OCI-LY3 (cell line): ENCODE measurements around the gene RUSC2.
"Not testable (repeated sequence)": the region's sequence is repeated elsewhere in the genome, so short reads cannot be mapped to it uniquely, and the experiment has no call there.

Experiments
- EZH2phosphoT487 ChIP-seq: fragments of 200-600 bp; shearing (Covaris generic); IDR thresholded peaks from 2 replicates; pipeline ENCODE4 v1.6.1; 2018; ENCODE audit warnings: antibody characterized with exemption, mixed run types, low read depth
- TF ChIP-seq, protein P1 (sequence below): fragments of 200-600, 300-600 bp; sonication (generic); IDR thresholded peaks from 2 replicates; pipeline ENCODE4 v1.5.1; 2014; ENCODE audit warnings: antibody characterized with exemption, low read length, low read depth

DNA sequence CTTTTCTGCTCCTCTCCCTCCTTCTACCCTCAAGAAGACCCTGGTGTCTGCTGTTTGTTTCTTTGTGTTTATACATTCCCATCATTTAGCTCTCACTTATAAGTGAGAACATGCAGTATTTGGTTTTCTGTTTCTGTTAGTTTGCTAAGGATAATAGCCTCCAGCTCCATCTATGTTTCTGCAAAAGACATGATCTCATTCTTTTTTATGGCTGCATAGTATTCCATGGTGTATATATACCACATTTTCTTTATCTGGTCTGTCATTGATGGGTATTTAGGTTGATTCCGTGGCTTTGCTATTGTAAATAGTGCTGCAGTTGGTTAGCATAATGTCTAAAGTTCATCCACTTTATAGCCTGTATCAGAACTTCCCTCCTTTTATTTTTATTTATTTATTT, 3.2 kb downstream of the RUSC2 start:
- TF ChIP-seq, protein P1, sequence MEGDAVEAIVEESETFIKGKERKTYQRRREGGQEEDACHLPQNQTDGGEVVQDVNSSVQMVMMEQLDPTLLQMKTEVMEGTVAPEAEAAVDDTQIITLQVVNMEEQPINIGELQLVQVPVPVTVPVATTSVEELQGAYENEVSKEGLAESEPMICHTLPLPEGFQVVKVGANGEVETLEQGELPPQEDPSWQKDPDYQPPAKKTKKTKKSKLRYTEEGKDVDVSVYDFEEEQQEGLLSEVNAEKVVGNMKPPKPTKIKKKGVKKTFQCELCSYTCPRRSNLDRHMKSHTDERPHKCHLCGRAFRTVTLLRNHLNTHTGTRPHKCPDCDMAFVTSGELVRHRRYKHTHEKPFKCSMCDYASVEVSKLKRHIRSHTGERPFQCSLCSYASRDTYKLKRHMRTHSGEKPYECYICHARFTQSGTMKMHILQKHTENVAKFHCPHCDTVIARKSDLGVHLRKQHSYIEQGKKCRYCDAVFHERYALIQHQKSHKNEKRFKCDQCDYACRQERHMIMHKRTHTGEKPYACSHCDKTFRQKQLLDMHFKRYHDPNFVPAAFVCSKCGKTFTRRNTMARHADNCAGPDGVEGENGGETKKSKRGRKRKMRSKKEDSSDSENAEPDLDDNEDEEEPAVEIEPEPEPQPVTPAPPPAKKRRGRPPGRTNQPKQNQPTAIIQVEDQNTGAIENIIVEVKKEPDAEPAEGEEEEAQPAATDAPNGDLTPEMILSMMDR, result not testable (repeated sequence)
- not testable (repeated sequence) for TF ChIP-seq EZH2phosphoT487
